NCI-H128 (cell line): ENCODE data around the gene GP1BB.

ENCODE experiments used
- DNase-seq: peaks from one replicate; lab custom pipeline; 2025; ENCODE audit not compliant: unreplicated experiment; lab: John Stamatoyannopoulos, UW

GP1BB gene

GRCh38 chr22:19754701-19755144 lies 31.4 kb downstream of the GP1BB start:
- no peak for DNase-seq

DNA sequence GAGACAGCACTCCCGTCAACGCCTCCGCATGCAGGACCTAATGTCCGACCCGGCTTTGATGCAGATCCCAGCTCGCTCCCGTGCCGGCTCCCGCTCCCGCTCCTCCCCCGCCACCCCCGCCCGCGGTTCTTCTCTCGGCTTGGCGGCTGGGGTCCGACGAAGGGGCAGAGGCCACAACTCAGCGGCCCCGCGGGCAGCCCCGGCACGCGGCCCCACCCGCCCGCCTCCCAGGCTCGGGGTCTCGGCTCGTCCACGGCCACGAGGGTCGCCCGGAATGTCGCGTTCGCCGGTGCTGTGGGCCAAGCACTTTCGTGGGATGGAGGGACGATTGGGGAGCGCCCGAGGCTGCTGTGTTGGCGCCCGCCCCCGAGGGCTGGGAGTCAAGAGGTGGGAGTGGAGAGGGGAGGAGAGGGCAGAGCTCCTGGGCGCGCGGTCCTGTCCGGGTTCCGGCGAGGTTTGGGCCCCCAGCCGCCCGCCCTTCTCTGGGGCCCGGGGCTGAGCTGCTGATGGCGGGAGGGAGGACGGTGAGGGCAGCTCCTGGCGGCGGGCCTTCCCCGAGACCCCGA lies 31.9 kb downstream of the GP1BB start:
- no peak for DNase-seq

- DNase-seq = no peak
These were observed 32.5 kb downstream of the GP1BB start for GRCh38 chr22:19755722-19756287.

DNA sequence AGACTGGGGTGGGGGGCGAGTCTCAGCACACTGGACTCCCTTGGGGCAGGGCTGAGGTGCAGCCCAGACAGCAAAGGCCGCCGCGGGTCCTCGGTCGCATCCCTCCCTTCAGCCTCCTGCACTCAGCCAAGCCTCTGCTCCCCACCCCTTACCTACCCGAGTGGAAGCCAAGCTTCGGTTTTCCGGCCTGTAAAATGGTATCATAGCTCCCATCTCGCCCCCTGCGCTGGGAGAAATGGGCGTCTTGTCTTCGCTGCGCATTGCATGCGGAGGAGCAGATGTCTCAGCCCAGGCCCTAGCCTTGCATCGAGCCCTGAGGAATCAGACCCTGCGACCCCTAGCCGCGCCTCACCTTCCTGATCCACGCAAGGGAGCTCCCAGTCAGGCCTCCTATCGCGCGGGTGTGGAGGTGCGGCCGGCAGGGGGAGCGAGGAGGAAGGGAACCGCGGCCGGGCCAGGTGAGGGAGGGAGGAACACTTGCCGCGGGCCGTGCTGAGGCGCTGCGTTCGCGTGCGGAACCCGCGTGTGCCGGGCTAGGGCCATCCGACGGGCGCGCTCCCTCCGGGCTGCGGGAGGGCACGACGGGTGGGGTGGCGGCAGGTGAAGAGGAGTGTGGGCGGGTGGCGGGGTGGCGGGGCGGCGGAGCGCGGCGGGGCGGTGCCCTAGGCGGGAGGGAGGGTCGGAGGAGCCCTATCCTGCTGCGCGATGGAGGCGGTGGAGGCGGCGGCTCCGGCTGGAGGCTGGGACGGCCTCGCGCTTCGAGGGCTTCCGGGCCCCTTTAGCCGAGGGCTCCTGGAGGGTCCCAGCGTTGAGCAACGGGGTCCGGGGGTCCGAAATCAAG lies 33.2 kb downstream of the GP1BB start:
- DNase-seq = no peak

GRCh38 chr22:19757140-19757984 lies 34.0 kb downstream of the GP1BB start:
- no peak for DNase-seq

GRCh38 chr22:19757985-19758895 lies 34.9 kb downstream of the GP1BB start:
- DNase-seq = no peak

GRCh38 chr22:19758896-19759426 lies 35.6 kb downstream of the GP1BB start:
- no peak for DNase-seq

DNA sequence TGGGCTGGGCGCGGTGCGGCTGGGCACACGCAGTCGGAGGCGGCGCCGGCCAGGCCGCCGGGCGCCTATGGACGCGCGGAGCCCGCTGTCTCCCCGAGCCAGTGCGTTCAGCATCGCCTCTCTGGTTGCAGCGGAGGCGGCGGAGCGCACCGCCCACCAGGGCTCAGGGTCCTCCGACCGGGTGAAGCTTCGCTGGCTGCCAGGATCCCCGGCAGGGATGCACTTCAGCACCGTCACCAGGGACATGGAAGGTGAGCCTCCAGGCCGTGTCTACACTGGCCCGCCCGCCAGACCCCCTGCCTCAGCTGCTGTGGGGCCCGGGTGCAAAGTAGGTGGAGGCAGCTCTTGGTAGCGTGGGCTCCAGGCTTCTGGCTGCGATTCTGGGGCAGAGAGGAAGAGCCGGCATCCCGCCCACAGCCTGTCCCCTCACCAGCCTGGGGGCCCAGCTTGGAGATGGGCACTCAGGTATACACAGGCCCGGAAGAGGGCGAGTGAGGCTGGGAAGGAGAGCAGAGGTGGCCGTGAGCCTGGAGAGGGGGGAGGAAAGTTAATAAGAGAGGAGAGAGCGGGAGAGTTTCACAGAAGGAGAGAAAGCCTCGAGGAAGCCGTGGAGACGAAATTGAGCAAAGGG lies 36.2 kb downstream of the GP1BB start:
- no peak for DNase-seq

- no peak for DNase-seq
These were observed 37.0 kb downstream of the GP1BB start, which contains the start of gene TBX1 for GRCh38 chr22:19760058-19760950. TBX1 (plus strand) TSS chr22:19760778; CDS start chr22:19760844, 66 bp downstream.

- no peak for DNase-seq
These were observed 37.8 kb downstream of the GP1BB start for GRCh38 chr22:19760951-19761724.

- no peak for DNase-seq
These were observed 38.6 kb downstream of the GP1BB start for GRCh38 chr22:19761725-19762567.

GRCh38 chr22:19762568-19763457 lies 39.5 kb downstream of the GP1BB start:
- no peak for DNase-seq

GRCh38 chr22:19763458-19764298 lies 40.3 kb downstream of the GP1BB start:
- DNase-seq = no peak

- DNase-seq = no peak
These were observed 40.9 kb downstream of the GP1BB start for GRCh38 chr22:19764299-19764593.
